CD4-positive, CD25-positive, alpha-beta regulatory T cell (primary cell): ENCODE measurements around the gene NMRK2. TPM values are rescaled to one million over a fixed set of nuclear protein-coding genes. Genes with fewer than 3 reads are reported as not detected.

Experiments
- ATAC-seq, 2 donors: fragments of 150-1000 bp; cut with Tn5 transposase; one replicate each; pipeline ENCODE4 v1.10.0; 2021; ENCODE audit warnings: low read depth in 2 of 2, moderate number of reproducible peaks in 2 of 2, moderate library complexity in 1 of 2
- DNase-seq, 3 donors: peaks; one replicate each; pipeline versions ENCODE4 v3.0.0 to v3.0.0-alpha.2; 2012 to 2022; ENCODE audit warnings: mixed read lengths in 1 of 3
- H3K27ac ChIP-seq: one replicate; pipeline ENCODE4 v1.7.0; 2013; ENCODE audit warnings: mild to moderate bottlenecking, low read length; ENCODE audit not compliant: insufficient read depth, poor library complexity, severe bottlenecking
- H3K27me3 ChIP-seq: one replicate; pipeline ENCODE4 v1.7.0; 2013; ENCODE audit warnings: low read length; ENCODE audit not compliant: control insufficient read depth, insufficient read depth
- H3K36me3 ChIP-seq: one replicate; pipeline ENCODE4 v1.7.0; 2013; ENCODE audit warnings: mild to moderate bottlenecking, low read length, moderate library complexity; ENCODE audit not compliant: control insufficient read depth, insufficient read depth
- H3K4me1 ChIP-seq: 2 replicates; pipeline ENCODE4 v1.7.0; 2013; ENCODE audit warnings: mild to moderate bottlenecking, low read length; ENCODE audit not compliant: insufficient read depth, control insufficient read depth, poor library complexity, severe bottlenecking
- H3K4me3 ChIP-seq: one replicate; pipeline ENCODE4 v1.7.0; 2013; ENCODE audit warnings: low read depth, mild to moderate bottlenecking, low read length, moderate library complexity
- H3K9me3 ChIP-seq, 2 experiments: 1 replicate in 1 of 2; 2 replicates in 1 of 2; pipeline ENCODE4 v1.7.0; 2013; ENCODE audit warnings: low read length in 2 of 2, mild to moderate bottlenecking in 1 of 2, moderate library complexity in 1 of 2; ENCODE audit not compliant: control insufficient read depth in 2 of 2
- H3K27ac Mint-ChIP-seq, 3 donors: one replicate each; pipeline ENCODE4 v1.8.0; 2020 to 2022; ENCODE audit warnings: mild to moderate bottlenecking in 3 of 3, mixed read lengths in 3 of 3, moderate library complexity in 2 of 3
- H3K27me3 Mint-ChIP-seq: one replicate; pipeline ENCODE4 v1.8.0; 2022; ENCODE audit warnings: mild to moderate bottlenecking, mixed read lengths
- H3K36me3 Mint-ChIP-seq: one replicate; pipeline ENCODE4 v1.8.0; 2020; ENCODE audit warnings: mixed read lengths
- H3K4me1 Mint-ChIP-seq, 4 donors: one replicate each; pipeline ENCODE4 v1.8.0; 2020 to 2022; ENCODE audit warnings: mixed read lengths in 4 of 4, mild to moderate bottlenecking in 1 of 4
- H3K4me3 Mint-ChIP-seq, 4 donors: one replicate each; pipeline ENCODE4 v1.8.0; 2020 to 2022; ENCODE audit warnings: mild to moderate bottlenecking in 4 of 4, mixed read lengths in 4 of 4, moderate library complexity in 3 of 4
- H3K9me3 Mint-ChIP-seq, 7 donors: one replicate each; pipeline ENCODE4 v1.8.0; 2020 to 2022; ENCODE audit warnings: mixed read lengths in 7 of 7, mild to moderate bottlenecking in 3 of 7, moderate library complexity in 2 of 7
- polyA plus RNA-seq, 4 donors: library from polyadenylated mRNA; unstranded; fragments of 300-500 nt; fragmentation: Illumina TruSeq; gene quantifications; one replicate each; pipeline ENCODE4 v1.2.3, GENCODE V29; 2021
- total RNA-seq: library from RNA; stranded (reverse); gene quantifications from one replicate; pipeline ENCODE4 v1.2.3, GENCODE V29; 2022

The NMRK2 gene
- total and polyA plus RNA-seq, 5 donors from 2014 or later: not detected

GRCh38 chr19:3899531-3900294 lies 33.2 kb upstream of the NMRK2 start:
- Mint-ChIP-seq H3K4me1 (peaks cover 0 to 3% (median 1%) of the 10 kb centered on the region in 4 donors), H3K27ac (no peak overlapping the region), H3K27me3 (no peaks in the 10 kb centered on the region), H3K4me3 (no peak overlapping the region), H3K36me3 (no peaks in the 10 kb centered on the region), H3K9me3 (peaks cover 0 to 3% (median 0%) of the 10 kb centered on the region in 7 donors)
- Histone ChIP-seq H3K27me3 (no peaks in the 10 kb centered on the region), H3K36me3 (no peaks in the 10 kb centered on the region), H3K27ac (no peak overlapping the region), H3K4me3 (no peak overlapping the region), H3K9me3 (peaks cover 3 to 5% of the 10 kb centered on the region in 2 experiments), H3K4me1 (no peaks in the 10 kb centered on the region)
- DNase-seq (no peak), ATAC-seq (no peak)

GRCh38 chr19:3902317-3902973 lies 30.4 kb upstream of the NMRK2 start:
- Histone ChIP-seq H3K36me3 (no peaks in the 10 kb centered on the region), H3K4me1 (no peaks in the 10 kb centered on the region), H3K27ac (no peak overlapping the region), H3K27me3 (no peaks in the 10 kb centered on the region), H3K4me3 (no peak overlapping the region), H3K9me3 (peaks cover 3 to 5% of the 10 kb centered on the region in 2 experiments)
- H3K27me3 Mint-ChIP-seq: peaks cover under 1% of the 10 kb centered on the region
- H3K36me3 Mint-ChIP-seq: no peaks in the 10 kb centered on the region
- peaks cover 0 to 3% (median 0%) of the 10 kb centered on the region in 7 donors for H3K9me3 Mint-ChIP-seq
- ATAC-seq (no peak), DNase-seq (no peak)
- peaks cover 0 to 3% (median 1%) of the 10 kb centered on the region in 4 donors for H3K4me1 Mint-ChIP-seq
- H3K4me3 Mint-ChIP-seq: no peak overlapping the region
- H3K27ac Mint-ChIP-seq: no peak overlapping the region

- DNase-seq (no peak), ATAC-seq (no peak)
- Histone ChIP-seq H3K36me3 (no peaks in the 10 kb centered on the region), H3K9me3 (no peaks in the 10 kb centered on the region), H3K4me3 (no peak overlapping the region), H3K27ac (no peak overlapping the region), H3K4me1 (no peaks in the 10 kb centered on the region), H3K27me3 (no peaks in the 10 kb centered on the region)
- peaks cover 0 to 2% (median 0%) of the 10 kb centered on the region in 7 donors for H3K9me3 Mint-ChIP-seq
- no peaks in the 10 kb centered on the region for H3K36me3 Mint-ChIP-seq
- peaks cover 4% of the 10 kb centered on the region for H3K27me3 Mint-ChIP-seq
- no peak overlapping the region for H3K4me3 Mint-ChIP-seq
- peak overlapping the region in 1 of 3 donors; percentile 43 for H3K27ac Mint-ChIP-seq
- H3K4me1 Mint-ChIP-seq: no peaks in the 10 kb centered on the region
Observed at GRCh38 chr19:3904233-3904632, 28.6 kb upstream of the NMRK2 start.

- H3K27ac Mint-ChIP-seq: no peak overlapping the region
- ATAC-seq: no peak
Observed at GRCh38 chr19:3907626-3908265, 25.1 kb upstream of the NMRK2 start.

GRCh38 chr19:3908266-3909054 lies 24.4 kb upstream of the NMRK2 start:
- ATAC-seq: no peak
- H3K27ac Mint-ChIP-seq: no peak overlapping the region

More at GRCh38 chr19:3907626-3908265, 25.1 kb upstream of the NMRK2 start:
- peaks cover 5 to 10% of the 10 kb centered on the region in 2 experiments for H3K9me3 ChIP-seq
- Mint-ChIP-seq H3K36me3 (no peaks in the 10 kb centered on the region), H3K9me3 (peaks cover 0 to 9% (median 0%) of the 10 kb centered on the region in 7 donors), H3K4me1 (no peaks in the 10 kb centered on the region), H3K4me3 (no peak overlapping the region), H3K27me3 (peaks cover 4% of the 10 kb centered on the region)
- no peaks in the 10 kb centered on the region for H3K36me3 ChIP-seq
- H3K27ac ChIP-seq: no peak overlapping the region
- H3K4me1 ChIP-seq: no peaks in the 10 kb centered on the region
- no peak for DNase-seq
- no peak overlapping the region for H3K4me3 ChIP-seq
- H3K27me3 ChIP-seq: no peaks in the 10 kb centered on the region

GRCh38 chr19:3910105-3910504 lies 22.8 kb upstream of the NMRK2 start:
- peaks cover 5 to 10% of the 10 kb centered on the region in 2 experiments for H3K9me3 ChIP-seq
- Mint-ChIP-seq H3K36me3 (no peaks in the 10 kb centered on the region), H3K9me3 (peaks cover 0 to 9% (median 0%) of the 10 kb centered on the region in 7 donors), H3K4me1 (no peaks in the 10 kb centered on the region), H3K27ac (no peak overlapping the region), H3K4me3 (no peak overlapping the region), H3K27me3 (peaks cover 4% of the 10 kb centered on the region)
- H3K36me3 ChIP-seq: no peaks in the 10 kb centered on the region
- H3K4me3 ChIP-seq: no peak overlapping the region
- H3K27ac ChIP-seq: no peak overlapping the region
- no peak for DNase-seq
- no peak for ATAC-seq
- no peaks in the 10 kb centered on the region for H3K27me3 ChIP-seq
- H3K4me1 ChIP-seq: no peaks in the 10 kb centered on the region

More at GRCh38 chr19:3908266-3909054, 24.4 kb upstream of the NMRK2 start:
- no peak overlapping the region for H3K27ac ChIP-seq
- H3K4me3 Mint-ChIP-seq: no peak overlapping the region
- no peak for DNase-seq
- H3K36me3 Mint-ChIP-seq: no peaks in the 10 kb centered on the region
- H3K27me3 ChIP-seq: no peaks in the 10 kb centered on the region
- H3K9me3 Mint-ChIP-seq: peaks cover 0 to 9% (median 0%) of the 10 kb centered on the region in 7 donors
- H3K4me1 Mint-ChIP-seq: no peaks in the 10 kb centered on the region
- no peaks in the 10 kb centered on the region for H3K36me3 ChIP-seq
- peaks cover 4% of the 10 kb centered on the region for H3K27me3 Mint-ChIP-seq
- no peak overlapping the region for H3K4me3 ChIP-seq
- H3K4me1 ChIP-seq: no peaks in the 10 kb centered on the region
- H3K9me3 ChIP-seq: peaks cover 5 to 10% of the 10 kb centered on the region in 2 experiments

GRCh38 chr19:3914199-3914598 lies 18.7 kb upstream of the NMRK2 start:
- peaks cover 3% of the 10 kb centered on the region for H3K36me3 Mint-ChIP-seq
- H3K27me3 ChIP-seq: no peaks in the 10 kb centered on the region
- H3K4me1 ChIP-seq: no peaks in the 10 kb centered on the region
- ATAC-seq (no peak), DNase-seq (no peak)
- H3K27ac Mint-ChIP-seq: no peak overlapping the region
- peaks cover 0 to 8% (median 3%) of the 10 kb centered on the region in 7 donors for H3K9me3 Mint-ChIP-seq
- H3K36me3 ChIP-seq: no peaks in the 10 kb centered on the region
- peaks cover 0 to 4% (median 0%) of the 10 kb centered on the region in 4 donors for H3K4me1 Mint-ChIP-seq
- no peak overlapping the region for H3K4me3 Mint-ChIP-seq
- no peak overlapping the region for H3K27ac ChIP-seq
- H3K9me3 ChIP-seq: peaks cover 5 to 10% of the 10 kb centered on the region in 2 experiments
- H3K4me3 ChIP-seq: no peak overlapping the region
- H3K27me3 Mint-ChIP-seq: peaks cover 6% of the 10 kb centered on the region
